GM19351 (cell line): ENCODE measurements around the gene CENPP.
"Not testable (repeated sequence)": the region's sequence is repeated elsewhere in the genome, so short reads cannot be mapped to it uniquely, and the experiment has no call there.

Experiments
- ATAC-seq: cut with Tn5 transposase; IDR thresholded peaks from one replicate; pipeline ENCODE4 v1.9.1; 2021; ENCODE audit warnings: mild to moderate bottlenecking, moderate library complexity; ENCODE audit not compliant: unreplicated experiment

The CENPP gene

DNA sequence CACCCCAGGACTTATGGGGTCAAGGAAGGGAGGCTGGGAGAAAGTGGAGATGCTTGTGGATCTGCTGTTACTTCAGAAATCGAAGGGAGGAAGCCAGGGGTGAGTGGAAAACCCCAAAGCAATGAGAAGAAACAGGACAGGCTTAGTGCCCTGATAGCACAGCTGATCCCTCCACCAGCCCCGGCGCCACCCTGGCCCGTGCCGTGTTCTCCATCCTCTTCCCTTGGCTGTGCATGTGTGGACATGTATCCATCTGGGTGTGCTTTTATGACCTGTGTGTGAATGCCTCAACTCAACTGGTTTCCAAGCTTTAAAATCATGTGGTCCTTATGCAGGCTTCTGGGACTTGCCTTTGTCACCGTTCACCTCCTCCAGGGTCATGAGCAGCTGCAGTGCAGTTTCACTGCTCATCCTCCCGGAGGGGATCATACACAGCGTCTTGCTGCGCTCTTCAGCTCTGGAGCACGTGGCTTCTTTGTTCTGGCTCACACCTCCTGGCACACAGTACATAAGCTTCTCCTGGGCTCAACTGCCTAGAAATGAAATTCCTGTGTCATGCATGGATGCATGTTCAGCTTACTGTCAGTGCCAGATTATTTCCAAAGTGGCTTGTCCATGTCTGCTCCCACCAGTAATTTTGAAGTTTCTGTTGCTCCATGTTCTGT lies 286.0 kb downstream of the CENPP start:
- ATAC-seq, result no peak

DNA sequence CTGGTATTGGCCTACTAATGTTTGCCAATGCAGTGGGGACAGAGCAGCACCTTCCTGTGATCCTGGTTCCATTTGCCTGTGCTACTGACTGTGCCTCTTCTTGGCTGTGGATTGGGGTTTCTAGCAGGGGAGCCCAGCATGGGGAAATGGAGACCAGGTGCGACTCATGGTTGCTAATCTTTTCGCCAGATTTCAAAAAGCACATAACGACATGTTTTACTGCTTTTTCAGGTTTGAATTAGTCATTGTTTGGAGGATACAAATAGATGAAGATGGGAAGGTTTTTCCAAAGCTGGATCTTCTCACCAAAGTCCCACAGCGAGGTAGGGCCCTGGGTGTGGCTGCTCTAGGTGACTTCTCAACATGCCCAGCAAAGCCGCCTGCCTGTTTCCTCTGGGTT lies 286.5 kb downstream of the CENPP start:
- no peak for ATAC-seq

DNA sequence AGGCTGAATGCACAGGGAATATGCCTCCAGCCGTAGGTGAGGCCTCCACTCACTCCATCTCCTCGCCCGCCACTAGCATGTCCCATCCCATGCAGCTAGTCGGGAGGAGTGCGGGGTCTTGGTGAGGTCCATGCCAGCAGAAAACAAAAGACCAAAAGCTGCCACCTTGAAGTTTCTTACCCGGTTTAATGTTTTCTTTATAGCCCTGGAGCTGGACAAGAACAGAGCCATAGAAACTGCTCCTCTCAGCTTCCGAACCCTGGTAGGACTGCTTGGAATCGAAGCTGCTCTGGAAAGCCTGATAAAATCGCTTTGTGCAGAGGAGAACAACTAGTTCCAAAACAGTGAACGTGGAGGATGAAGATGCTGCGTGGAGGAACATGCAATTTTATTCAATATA lies 287.1 kb downstream of the CENPP start:
- no peak for ATAC-seq

DNA sequence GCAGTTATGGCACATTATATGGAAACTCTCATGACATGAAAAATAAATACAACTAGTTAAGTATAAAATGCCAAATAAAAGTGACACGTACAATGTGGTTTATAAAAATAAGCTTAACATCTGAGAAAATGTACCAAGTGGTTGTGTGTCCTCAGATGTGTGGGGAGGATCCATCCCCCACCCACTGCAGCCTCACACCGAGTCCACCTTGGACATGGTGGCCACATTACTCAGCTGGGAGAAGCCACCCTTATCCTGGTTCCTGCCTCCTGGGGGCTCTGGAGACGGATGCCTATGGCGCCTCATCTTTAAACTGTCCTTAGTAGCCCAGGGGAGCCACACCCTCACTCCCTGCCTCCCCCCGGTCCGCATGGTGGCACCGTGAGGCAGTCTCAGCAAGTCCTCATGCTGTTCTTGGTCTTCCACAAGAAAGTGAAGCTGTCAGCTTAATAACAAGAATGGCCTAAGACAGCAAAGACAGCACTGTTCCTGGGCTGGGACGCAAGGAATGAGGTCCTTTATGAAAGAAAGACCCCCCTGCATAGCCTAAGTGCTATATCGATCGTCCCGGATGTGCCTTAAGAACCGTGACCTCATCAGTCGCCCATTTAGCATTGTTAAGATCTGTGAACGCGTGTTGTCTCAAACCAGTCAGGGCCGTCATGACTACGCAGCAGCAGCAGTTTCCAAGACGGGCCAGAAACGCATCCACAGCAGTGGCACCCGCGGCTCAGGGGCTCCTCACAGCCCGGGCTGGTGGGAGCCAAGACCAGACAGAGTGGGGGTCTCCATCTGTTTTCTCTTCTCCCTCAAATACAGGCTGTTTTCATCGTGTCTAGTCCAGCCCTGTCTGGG lies 287.7 kb downstream of the CENPP start:
- no peak for ATAC-seq

DNA sequence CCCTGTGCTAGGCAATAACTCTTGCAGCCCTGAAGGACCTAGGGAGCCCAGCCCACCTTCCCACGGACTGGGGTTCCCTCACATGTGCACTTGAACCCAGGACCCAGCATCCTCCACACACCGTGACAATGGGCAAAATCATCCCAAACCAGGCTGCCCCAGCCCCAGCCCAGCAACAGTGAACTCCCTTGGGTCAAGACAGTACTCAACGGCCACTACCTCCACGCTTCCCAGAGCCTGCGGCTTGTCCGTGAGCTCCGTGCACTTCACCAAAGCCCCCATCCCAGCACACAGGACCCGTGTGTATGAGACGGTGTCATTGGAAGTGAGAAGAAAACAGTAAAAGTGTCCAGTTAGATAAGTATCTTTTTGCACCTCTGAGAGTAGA lies 288.4 kb downstream of the CENPP start:
- no peak for ATAC-seq

DNA sequence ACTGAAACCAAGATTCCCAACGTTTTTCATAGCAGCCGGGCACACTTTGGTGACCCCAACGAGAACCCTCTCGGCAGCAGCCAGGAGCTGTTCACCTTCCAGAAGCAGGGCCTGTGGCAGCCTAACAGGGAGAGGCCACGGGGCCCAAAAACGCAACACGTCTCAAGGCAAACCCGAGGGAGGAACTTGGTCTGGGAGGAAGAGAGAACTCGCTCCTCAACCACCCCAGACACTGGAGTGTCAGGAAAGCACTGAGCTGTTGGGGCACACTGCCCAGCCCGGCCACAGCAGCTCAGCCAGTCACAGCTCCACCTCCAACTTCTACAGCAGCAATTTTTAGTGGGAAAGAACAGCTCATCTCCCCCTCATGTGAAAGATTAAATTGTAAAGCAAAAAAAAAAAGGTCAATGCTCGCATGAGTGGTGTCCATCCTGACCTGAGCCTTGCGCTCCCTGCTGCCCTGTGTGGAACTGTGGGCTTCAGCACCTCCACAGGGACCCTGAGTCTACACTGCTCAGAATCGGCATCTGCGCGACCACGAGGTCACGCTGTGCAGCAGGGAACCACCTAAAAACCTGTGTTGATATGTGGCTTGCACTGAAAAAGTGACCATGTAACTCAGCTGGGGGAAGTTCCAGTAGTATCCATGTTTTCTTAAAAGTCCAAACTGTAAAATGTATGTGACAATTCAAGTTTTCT lies 289.2 kb downstream of the CENPP start:
- ATAC-seq, result no peak

DNA sequence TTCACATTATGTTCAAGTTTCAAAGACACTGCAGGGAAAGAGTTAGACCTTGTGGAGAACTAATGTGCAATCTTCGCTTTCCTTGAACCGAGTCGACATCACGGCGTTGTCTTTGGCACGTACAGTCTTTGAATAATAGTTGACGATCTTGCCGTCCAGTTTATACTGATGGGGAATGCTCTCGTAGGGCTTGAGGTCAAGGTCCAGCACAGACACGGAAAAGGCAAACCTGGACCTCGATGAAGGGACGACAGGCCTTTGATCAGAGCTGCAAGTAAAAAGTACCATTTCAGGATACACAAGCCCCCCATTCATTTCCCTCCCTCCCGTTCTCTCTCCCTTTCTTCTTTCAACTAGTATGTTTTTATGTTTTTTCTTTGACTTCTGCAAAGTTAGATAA lies 290.0 kb downstream of the CENPP start:
- ATAC-seq, result no peak

DNA sequence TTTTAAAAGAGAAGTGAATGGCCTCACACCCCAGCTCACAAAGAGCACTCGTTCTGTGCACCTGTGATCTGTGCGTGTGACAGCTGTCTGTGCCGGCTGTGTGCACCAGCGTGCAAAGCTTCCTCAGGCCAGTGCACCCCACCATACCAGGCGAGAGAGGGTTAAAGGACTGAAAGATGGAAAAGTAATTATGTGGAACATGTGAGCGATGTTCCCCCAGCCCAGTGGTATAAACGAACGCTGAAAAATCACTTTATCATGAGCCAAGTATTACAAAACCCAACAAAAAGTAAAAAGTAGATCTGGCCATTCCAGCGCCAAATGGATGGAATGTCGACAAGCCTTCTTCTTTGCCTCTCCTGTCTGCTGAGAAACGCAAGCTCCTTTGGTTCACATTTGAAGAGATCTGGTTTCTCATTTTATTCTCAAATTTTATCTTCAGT lies 290.5 kb downstream of the CENPP start:
- no peak for ATAC-seq

DNA sequence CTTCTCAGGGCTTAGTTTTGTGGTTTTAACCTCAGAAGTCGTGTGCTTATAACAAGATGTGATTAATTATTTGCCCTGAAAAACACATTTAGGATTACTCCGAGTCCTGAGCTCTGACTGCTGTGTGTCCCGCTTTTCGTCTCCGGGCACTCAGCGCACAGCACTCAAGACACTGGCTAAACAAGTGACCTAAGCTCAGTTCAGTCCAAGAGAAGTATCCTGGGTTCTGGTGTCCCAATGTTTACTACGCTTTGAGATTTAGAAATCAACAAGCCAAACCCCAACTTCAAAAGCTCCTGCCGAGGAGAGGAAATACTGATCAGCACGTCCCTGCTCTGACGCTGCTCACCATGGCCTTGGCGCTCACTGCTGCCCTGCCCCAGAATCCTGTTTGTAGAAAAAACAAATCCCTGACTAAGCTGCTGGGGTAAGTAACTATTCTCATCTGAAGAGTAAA lies 290.9 kb downstream of the CENPP start:
- ATAC-seq, result no peak

DNA sequence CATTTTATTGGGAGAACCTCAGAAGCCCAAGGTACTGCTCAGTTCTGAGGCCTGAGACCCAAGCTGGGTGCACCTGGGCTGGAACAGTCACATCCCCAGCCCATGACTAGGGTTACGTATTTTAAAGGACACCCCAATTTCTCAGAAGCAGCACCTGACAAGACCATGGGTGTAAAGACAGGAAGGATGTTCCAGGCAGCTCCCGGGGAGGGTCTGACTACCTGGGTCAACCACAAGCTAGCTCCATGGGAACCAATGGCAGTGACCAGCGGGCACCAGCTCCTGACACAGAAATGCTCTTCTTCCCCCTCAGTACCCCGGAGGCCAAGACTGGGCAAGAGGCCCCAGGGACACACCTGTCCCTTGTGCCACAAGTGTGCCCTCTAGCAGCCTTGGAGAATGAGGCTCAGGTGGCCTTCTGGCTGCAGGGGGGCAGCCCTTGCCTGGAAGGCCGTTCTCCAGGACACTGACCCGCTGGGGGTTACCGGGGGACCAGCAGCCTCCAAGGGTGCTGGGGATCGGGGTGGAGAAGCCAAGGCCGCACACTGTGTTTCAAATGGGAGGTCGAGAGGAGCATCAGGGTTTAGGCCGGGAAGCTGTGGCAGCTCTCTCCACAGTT lies 291.6 kb downstream of the CENPP start:
- no peak for ATAC-seq

DNA sequence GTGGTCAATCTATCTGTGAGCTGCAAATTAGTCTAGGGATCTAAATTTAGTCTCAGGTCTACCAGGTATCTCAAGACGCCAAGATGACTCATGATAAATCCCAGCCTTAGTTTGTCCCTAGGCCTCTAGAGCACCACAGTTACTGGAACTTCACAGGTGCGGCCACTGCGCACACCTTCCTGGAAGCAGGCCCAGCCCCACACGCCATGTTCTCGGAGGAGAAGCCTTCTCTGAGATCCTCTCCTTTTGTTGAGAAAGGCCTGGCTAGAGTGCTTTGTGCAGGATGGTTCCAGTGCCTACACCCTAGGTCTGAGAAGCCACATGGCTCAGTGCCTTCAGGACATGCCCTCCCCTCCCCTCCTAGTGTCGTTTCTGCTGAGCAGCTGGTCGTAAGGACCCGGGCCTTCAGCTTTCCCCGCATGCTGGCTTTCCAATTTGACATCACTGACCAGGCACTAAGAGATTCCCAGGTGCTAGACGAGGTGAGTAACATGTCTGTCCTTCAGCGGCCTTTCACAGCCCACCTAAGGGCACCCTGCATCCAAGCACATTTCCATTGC lies 292.3 kb downstream of the CENPP start:
- no peak for ATAC-seq

DNA sequence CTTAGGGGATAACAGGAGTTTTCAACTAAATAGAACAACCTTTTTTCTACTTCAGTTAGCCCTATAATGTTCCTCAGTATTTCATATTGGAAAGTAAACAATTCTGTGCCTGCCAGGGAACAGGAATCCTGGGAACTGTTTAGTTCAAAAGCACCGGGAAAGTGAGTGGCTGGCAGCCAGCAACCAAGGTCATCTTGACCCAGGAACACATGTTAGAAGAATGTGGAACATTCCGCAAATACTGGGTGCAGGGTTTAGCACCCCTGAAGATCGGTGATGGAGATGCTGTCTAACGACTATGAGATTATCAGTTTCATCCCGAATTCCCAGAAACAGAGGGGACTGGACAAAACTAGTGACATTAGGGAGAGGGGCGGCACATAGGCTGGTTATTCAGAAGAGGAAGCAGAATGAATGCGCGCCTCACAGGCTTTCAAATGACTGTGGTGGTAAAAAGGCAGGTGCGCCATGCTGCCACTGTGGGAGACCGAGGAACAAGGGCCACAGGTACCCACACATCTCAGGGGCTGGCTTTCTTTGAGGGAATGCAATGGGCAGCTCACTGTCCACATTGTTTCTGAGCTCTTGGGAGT lies 293.0 kb downstream of the CENPP start:
- ATAC-seq, result no peak

DNA sequence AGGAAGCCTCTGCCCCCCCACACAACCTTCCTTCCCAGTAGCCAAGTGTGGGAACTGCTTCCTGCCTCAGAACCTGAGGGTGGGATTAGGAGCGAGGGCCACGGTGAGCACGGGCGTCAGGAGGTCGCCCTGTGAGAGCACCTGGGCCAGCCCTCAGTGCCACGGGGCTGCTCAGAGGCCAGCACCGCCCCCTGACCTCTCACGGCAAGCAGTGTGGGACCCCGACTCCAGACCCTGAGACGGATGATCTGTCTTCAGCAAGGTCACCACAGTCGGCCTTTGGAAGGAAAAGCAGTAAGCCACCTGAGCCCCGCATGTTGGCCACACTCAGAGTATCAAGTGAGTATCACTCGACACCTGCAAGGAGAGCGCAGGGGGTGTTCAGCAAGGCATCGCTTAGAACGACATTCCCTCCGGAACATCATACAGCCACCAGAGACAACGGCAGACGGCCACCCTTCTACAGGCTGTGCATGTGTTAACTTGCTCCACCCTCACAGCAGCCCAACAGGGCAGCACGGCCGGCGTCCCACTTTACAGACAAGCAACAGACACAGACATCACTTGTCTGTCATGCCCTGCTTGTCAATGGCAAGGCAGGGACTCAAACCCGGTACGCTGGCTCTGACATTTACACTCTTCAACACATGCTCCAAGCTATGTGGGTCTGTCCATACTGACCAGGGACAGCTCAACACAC lies 294.0 kb downstream of the CENPP start:
- no peak for ATAC-seq

DNA sequence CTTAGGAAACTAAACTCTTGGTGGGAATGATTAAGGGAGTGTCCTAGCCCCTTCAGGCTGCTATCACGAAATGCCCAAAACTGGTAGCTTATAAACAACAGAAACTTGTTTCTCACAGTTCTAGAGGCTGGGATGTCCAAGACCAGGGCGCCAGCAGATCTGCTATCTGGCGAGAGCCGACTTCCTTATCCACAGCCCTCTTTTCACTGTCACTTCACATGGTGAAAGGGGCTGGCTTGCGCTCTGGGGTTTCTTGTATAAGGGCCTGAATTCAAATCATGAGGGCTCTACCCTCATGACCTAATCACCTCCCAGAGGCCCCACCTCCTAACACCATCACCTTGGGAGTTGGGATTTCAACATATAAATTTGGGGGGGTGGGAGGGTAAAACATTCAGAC lies 295.1 kb downstream of the CENPP start:
- ATAC-seq, result no peak

DNA sequence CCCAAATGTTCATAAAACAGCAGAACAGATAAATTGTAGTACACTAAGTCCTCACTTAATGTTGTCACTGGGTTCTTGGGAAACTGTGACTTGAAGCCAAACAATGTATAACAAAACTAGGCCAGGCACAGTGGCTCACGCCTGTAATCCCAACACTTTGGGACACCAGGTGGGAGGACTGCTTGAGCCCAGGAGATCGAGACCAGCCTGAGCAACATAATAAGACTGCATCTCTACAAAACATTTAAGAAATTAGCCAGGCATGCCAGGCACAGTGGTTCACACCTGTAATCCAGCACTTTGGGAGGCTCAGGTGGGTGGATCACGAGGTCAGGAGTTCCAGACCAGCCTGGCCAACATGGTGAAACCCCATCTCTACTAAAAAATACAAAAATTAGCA lies 298.2 kb downstream of the CENPP start:
- not testable (repeated sequence) for ATAC-seq

DNA sequence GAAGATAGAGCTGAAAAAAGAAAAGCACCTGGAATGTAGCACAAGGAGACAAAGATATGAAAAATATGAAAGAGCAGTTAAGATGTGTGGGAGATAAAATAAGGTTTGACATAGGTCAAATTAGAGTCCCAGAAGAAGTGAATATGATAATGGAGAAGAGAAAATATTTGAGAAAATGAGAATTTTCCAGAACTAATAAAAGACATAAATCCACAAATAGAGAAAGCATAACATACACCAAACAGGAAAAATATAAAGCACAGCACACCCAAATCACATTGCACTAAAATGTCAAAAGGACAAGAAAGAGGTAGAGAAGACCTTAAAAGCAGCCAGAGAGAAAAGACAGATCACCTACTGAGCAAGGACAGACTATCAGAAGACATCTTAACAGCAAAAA lies 300.7 kb downstream of the CENPP start:
- no peak for ATAC-seq

DNA sequence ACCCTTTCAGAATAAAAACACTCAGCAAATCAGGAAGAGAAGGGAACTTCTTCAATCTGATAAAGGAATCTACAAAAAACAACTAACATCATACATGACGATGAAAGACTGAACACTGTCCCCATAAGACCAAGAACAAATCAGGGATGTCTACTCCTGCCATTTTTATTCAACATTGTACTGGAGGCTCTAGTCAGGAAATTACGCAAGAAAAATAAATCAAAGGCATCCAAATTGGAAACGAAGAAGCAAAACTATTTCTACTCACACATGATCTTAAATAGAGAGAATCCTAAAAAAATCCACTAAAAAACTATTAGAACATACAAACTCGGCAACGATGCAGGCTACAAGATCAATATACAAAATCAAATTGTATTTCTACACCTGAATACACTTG lies 301.9 kb downstream of the CENPP start:
- no peak for ATAC-seq

DNA sequence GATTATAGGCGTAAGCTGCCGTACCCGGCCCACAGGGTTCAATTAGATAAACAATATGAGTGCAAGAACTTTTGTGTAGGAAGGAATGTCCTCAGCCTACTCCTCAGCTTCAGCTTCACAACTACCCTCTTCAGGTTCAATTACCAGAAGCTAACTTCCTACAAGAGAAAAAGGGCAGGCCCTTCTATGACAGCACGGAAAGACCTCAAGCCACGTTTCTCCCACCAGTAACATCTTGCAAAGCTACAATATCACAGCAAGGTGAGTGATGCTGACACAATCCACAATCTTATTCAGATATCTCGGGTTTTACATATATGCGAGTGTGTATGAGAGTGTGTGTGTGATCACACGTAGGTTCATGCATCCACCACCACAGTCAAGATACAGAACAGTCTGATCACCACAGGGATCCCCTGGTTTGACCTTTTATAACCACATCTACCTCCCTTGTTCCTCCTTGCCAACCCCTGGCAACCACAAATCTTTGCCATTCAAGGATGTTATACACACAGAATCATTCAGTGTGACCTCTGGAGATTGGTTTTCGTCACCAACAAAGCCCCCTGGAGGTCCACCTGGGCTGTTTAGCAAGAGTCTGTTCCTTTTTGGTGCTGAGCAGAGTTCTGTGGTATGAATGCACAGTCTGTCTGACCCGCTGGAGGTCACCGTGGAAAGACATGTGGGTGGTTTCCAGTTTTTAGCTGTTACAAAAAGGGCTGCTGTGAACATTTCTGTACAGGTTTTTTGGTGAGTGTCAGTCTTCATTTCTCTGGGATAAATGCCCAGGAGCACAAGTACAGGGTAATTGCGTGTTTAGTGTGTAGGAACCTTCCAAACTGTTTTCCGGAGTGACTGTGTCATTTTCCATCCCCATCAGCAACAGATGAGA lies 305.9 kb downstream of the CENPP start:
- ATAC-seq, result no peak

DNA sequence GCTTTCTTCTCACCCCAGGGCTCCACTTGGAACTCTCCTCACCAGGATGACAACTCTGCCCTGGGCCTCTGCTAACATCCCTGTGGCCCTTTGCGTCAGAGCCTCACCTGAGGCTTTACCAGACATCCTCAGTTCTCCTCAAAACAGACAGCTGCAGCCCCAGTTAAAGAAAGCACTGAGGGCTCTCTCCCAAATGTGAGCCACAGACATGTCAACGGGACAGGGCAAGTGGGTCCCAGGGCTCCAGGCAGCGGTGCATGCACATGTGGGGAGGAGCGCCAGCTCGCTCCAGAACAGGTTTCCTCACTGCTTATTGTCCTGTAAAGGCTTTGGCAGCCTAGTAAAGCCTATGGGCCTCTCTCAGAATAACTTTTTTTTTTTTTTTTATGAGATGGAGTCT lies 306.9 kb downstream of the CENPP start:
- ATAC-seq, result no peak
